Sigmoid colon (tissue), 4 donors: ENCODE data around the gene CFTR.

Experiments
- EP300 ChIP-seq, 4 donors: sonication (generic); formaldehyde crosslinking; IDR thresholded peaks; one replicate each; pipeline ENCODE4 v1.6.1; 2017; ENCODE audit warnings: antibody characterized with exemption in 4 of 4
- TF ChIP-seq, protein P1 (sequence below), 4 experiments: fragments of 450-650 bp in 3 of 4; fragments of 200-600 bp in 1 of 4; IDR thresholded peaks; one replicate each; pipeline ENCODE4 v1.5.1; 2016 to 2019; ENCODE audit warnings: antibody characterized with exemption in 4 of 4, mild to moderate bottlenecking in 3 of 4, moderate library complexity in 2 of 4

DNA sequence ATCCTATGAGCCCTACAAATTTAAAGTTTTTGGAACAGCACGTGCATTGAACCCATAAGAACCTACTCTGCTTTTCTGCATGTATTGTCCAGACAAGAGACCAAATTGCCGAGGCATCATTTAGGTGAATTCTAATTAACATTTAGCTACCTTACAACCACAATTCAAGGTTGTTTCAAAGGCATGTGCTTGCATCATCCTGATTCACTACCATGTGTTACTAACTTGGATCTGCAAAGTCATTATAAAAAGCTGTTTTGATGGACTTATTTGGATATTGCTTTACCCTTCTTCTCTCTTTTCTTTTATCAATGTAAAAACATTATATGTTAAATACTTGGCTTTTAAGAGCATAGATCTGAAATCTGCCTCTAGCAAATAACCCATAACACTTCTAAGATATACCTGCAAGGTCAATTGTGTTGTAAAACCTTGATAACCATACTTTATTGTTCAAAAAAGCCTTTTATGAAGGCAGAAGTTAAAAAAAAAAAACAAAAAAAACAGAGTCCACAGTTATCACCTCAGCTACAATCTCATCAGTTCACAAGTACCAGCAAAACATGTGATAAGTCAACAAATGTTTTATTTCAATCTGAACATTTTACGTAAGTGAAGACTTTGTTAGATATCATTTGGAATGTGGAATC lies 51.9 kb downstream of the CFTR start:
- TF ChIP-seq, protein P1, sequence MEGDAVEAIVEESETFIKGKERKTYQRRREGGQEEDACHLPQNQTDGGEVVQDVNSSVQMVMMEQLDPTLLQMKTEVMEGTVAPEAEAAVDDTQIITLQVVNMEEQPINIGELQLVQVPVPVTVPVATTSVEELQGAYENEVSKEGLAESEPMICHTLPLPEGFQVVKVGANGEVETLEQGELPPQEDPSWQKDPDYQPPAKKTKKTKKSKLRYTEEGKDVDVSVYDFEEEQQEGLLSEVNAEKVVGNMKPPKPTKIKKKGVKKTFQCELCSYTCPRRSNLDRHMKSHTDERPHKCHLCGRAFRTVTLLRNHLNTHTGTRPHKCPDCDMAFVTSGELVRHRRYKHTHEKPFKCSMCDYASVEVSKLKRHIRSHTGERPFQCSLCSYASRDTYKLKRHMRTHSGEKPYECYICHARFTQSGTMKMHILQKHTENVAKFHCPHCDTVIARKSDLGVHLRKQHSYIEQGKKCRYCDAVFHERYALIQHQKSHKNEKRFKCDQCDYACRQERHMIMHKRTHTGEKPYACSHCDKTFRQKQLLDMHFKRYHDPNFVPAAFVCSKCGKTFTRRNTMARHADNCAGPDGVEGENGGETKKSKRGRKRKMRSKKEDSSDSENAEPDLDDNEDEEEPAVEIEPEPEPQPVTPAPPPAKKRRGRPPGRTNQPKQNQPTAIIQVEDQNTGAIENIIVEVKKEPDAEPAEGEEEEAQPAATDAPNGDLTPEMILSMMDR (IDR thresholded peaks at IDR 0.05), result no peak
- no peak for TF ChIP-seq EP300 (IDR thresholded peaks at IDR 0.05)
